Tibial nerve (tissue), 4 donors: ENCODE data around the gene SNX22. TPM values are rescaled to one million over a fixed set of nuclear protein-coding genes. Genes with fewer than 3 reads are reported as not detected.
A peak's percentile ranks its signal among the peaks of the same experiment; 100 is the strongest.

Experiments used
- DNase-seq, 2 donors: peaks; one replicate each; pipeline ENCODE4 v3.0.0-alpha.2; 2019; ENCODE audit warnings: low spot score in 2 of 2
- H3K27ac ChIP-seq, 4 donors: fragments of 200-600 bp; sonication (generic) in 3 of 4; one replicate each; pipeline ENCODE4 v1.5.1; 2017 to 2019; ENCODE audit warnings: mild to moderate bottlenecking in 1 of 4
- H3K27me3 ChIP-seq, 2 donors: fragments of 200-600 bp; sonication (generic) in 1 of 2; one replicate each; pipeline versions ENCODE4 v1.5.1 to v1.6.0; 2017 to 2019
- H3K36me3 ChIP-seq, 3 donors: fragments of 200-600 bp; sonication (generic); one replicate each; pipeline ENCODE4 v1.5.1; 2018 to 2019
- H3K4me1 ChIP-seq, 4 donors: fragments of 200-600 bp; sonication (generic) in 3 of 4; one replicate each; pipeline ENCODE4 v1.5.1; 2017 to 2019
- H3K4me3 ChIP-seq, 4 donors: fragments of 200-600 bp; sonication (generic) in 3 of 4; one replicate each; pipeline ENCODE4 v1.5.1; 2017 to 2019; ENCODE audit warnings: mild to moderate bottlenecking in 1 of 4, moderate library complexity in 1 of 4
- H3K9me3 ChIP-seq, 4 donors: fragments of 200-600 bp; sonication (generic) in 3 of 4; one replicate each; pipeline ENCODE4 v1.5.1; 2017 to 2019
- CTCF ChIP-seq, 5 experiments: fragments of 200-600 bp in 3 of 5; fragments of 450-650 bp in 2 of 5; sonication (generic) in 3 of 5; IDR thresholded peaks; one replicate each; pipeline ENCODE4 v1.5.1; 2016 to 2019; ENCODE audit warnings: antibody characterized with exemption in 5 of 5, mild to moderate bottlenecking in 3 of 5, moderate library complexity in 2 of 5
- EP300 ChIP-seq, 2 donors: sonication (generic); formaldehyde crosslinking; IDR thresholded peaks; one replicate each; pipeline ENCODE4 v1.6.1; 2017; ENCODE audit warnings: antibody characterized with exemption in 2 of 2, mild to moderate bottlenecking in 1 of 2
- POLR2A ChIP-seq, 2 donors: fragments of 450-650 bp; IDR thresholded peaks; one replicate each; pipeline ENCODE4 v1.6.1; 2017; ENCODE audit warnings: antibody characterized with exemption in 2 of 2, mild to moderate bottlenecking in 2 of 2, moderate library complexity in 2 of 2
- WGBS, 2 donors: methylation state at CpG; one replicate each; pipeline ENCODE4 v1.1.5; 2018; 5-methylcytosine and 5-hydroxymethylcytosine counted together
- total RNA-seq, 4 donors: library from RNA; depleted of rRNA; stranded (reverse); fragments of >200 nt; gene quantifications; one replicate each; pipeline ENCODE4 v1.1.0, GENCODE V29; 2016

Gene SNX22
- total RNA-seq, 4 donors from 2014 or later, result 1.2 to 45.9 (median 28.7) TPM

DNA sequence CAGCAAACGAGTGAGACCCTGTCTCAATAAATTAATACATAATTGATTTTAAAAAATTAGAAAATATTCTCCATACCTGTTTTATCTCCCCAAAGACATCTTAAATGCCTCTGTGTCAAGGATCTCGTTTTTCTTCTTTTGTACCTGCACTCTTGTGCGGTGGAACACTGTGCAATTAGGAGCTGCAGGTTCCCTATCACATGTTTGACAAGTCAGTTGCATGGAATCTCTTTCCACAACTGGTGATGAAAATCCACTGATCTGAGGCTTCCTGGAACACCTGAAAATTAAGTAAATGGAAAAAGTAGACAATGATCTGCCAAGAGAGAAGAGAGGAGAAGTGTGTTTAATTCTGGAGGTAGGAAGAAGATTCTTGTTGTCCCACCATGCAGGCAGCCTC is 3.0 kb upstream of the SNX22 start:
- TF ChIP-seq EP300 (IDR thresholded peaks at IDR 0.05) (no peak), CTCF (IDR thresholded peaks at IDR 0.05) (no peak), POLR2A (IDR thresholded peaks at IDR 0.05) (no peak)
- Histone ChIP-seq H3K36me3 (peaks cover 0 to 27% (median under 1%) of the 10 kb centered on the region in 3 donors), H3K4me3 (no peak overlapping the region), H3K9me3 (no peaks in the 10 kb centered on the region), H3K4me1 (peaks cover 0 to 36% (median 22%) of the 10 kb centered on the region in 4 donors), H3K27ac (no peak overlapping the region), H3K27me3 (peaks cover 0 to 23% of the 10 kb centered on the region in 2 donors)
- WGBS, 2 donors, result 82 to 87% methylated on average over 3 of the region's 3 CpGs
- DNase-seq, result no peak

DNA sequence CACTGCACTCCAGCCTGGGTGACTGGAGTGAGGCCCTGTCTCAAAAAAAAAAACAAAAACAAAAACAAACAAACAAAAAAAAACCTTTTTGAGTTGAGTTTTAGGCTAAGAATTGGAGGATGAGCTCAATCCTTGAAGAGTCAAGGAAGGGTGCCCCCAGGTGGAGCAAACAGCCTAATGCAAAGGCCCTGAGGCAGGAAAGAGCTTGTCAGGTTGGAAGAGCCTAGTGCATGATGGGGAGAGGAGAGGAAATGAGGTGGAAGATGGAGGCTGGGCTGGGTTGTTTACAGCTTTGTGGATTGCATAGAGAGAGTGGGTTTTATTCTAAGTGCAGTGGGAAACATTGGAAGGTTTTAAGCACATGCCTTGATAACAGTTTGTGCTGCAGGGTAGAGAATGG is 2.1 kb upstream of the SNX22 start:
- Histone ChIP-seq H3K36me3 (peaks cover 0 to 27% (median 0%) of the 10 kb centered on the region in 3 donors), H3K9me3 (no peaks in the 10 kb centered on the region), H3K4me3 (no peak overlapping the region), H3K4me1 (peaks cover 0 to 38% (median 23%) of the 10 kb centered on the region in 4 donors), H3K27ac (no peak overlapping the region), H3K27me3 (peaks cover 0 to 23% of the 10 kb centered on the region in 2 donors)
- DNase-seq, result no peak
- TF ChIP-seq POLR2A (IDR thresholded peaks at IDR 0.05) (no peak), CTCF (IDR thresholded peaks at IDR 0.05) (no peak), EP300 (IDR thresholded peaks at IDR 0.05) (no peak)

GRCh38 chr15:64149893-64150578 is 1.5 kb upstream of the SNX22 start:
- no peak overlapping the region for H3K4me3 ChIP-seq
- no peaks in the 10 kb centered on the region for H3K9me3 ChIP-seq
- 72 to 79% methylated on average over 8 to 9 of the region's 9 CpGs for WGBS, 2 donors
- no peak overlapping the region for H3K27ac ChIP-seq
- H3K36me3 ChIP-seq, result peaks cover 0 to 27% (median 0%) of the 10 kb centered on the region in 3 donors
- no peak for DNase-seq
- TF ChIP-seq CTCF (IDR thresholded peaks at IDR 0.05) (no peak), EP300 (IDR thresholded peaks at IDR 0.05) (no peak), POLR2A (IDR thresholded peaks at IDR 0.05) (no peak)
- H3K27me3 ChIP-seq, result peaks cover 0 to 23% of the 10 kb centered on the region in 2 donors
- H3K4me1 ChIP-seq, result peaks cover 0 to 38% (median 23%) of the 10 kb centered on the region in 4 donors

- DNase-seq, result no peak
- peaks cover 0 to 30% (median 23%) of the 10 kb centered on the region in 4 donors for H3K4me1 ChIP-seq
- 26 to 33% methylated on average over 22 of the region's 27 CpGs for WGBS, 2 donors
- peak overlapping the region; percentile 27 to 58 (median 42) for H3K4me3 ChIP-seq
- TF ChIP-seq EP300 (IDR thresholded peaks at IDR 0.05), result no peak
- TF ChIP-seq POLR2A (IDR thresholded peaks at IDR 0.05), result no peak
- TF ChIP-seq CTCF (IDR thresholded peaks at IDR 0.05), result no peak
- peaks cover 0 to 23% of the 10 kb centered on the region in 2 donors for H3K27me3 ChIP-seq
- H3K9me3 ChIP-seq, result no peaks in the 10 kb centered on the region
- H3K36me3 ChIP-seq, result peaks cover 5 to 42% (median 17%) of the 10 kb centered on the region in 3 donors
- H3K27ac ChIP-seq, result peak overlapping the region in 1 of 4 donors; percentile 49
Observed at GRCh38 chr15:64152507-64153387, 1.2 kb downstream of the SNX22 start.
